Epithelial cell of alveolus of lung (primary cell): Measurements from ENCODE around the gene ZDHHC5. TPM values are rescaled to one million over a fixed set of nuclear protein-coding genes. Genes with fewer than 3 reads are reported as not detected.

Experiments used
- total RNA-seq: library from RNA; depleted of rRNA; stranded (reverse); fragments of >200 nt; gene quantifications from 2 replicates; pipeline ENCODE4 v1.2.1, GENCODE V29; 2015

The ZDHHC5 gene
- 37.4 and 41.5 TPM in 2 replicates for total RNA-seq

GRCh38 chr11:57667736-57668433 lies at the start of gene ZDHHC5:
TSS of gene ZDHHC5 (plus strand) at chr11:57668114. CDS start at chr11:57673091, 4,977 bp downstream.

GRCh38 chr11:57649826-57650738 lies 17.8 kb upstream of the ZDHHC5 start, which contains the start of gene YPEL4:
TSS of gene YPEL4 (minus strand) at chr11:57649912. CDS start at chr11:57647107, 2,805 bp downstream.

GRCh38 chr11:57657194-57658022 lies 10.5 kb upstream of the ZDHHC5 start, which contains the start of gene CLP1:
TSS of gene CLP1 (plus strand) at chr11:57657762. CDS start at chr11:57659477, 1,715 bp downstream.

GRCh38 chr11:57711414-57712255 lies 43.7 kb downstream of the ZDHHC5 start, which contains the start of gene MED19:
TSS of gene MED19 (minus strand) at chr11:57712215. CDS start at chr11:57712179, 36 bp downstream.

GRCh38 chr11:57712256-57713150 lies 44.6 kb downstream of the ZDHHC5 start, which contains the start of gene TMX2:
TSS of gene TMX2 (plus strand) at chr11:57712593. CDS start at chr11:57712619, 26 bp downstream.

GRCh38 chr11:57741132-57742086 lies 73.5 kb downstream of the ZDHHC5 start, which contains the start of gene SELENOH:
TSS of gene SELENOH (plus strand) at chr11:57741491. CDS start at chr11:57741596, 105 bp downstream.

Other genes starting within 250 kb of the ZDHHC5 start
- gene SLC43A3, start 241.0 kb upstream of the ZDHHC5 start, total RNA-seq: 54.6 and 115 TPM in 2 replicates
- gene RTN4RL2, start 207.6 kb upstream of the ZDHHC5 start, total RNA-seq: 0.91 and 4.5 TPM in 2 replicates
- 17.3 and 21.9 TPM in 2 replicates for gene SLC43A1, start 152.4 kb upstream of the ZDHHC5 start, total RNA-seq
- gene TIMM10, start 137.4 kb upstream of the ZDHHC5 start, total RNA-seq: 14.7 and 44.3 TPM in 2 replicates
- not detected in 2 replicates for gene SMTNL1, start 130.5 kb upstream of the ZDHHC5 start, total RNA-seq
- gene UBE2L6, start 100.4 kb upstream of the ZDHHC5 start, total RNA-seq: 41.2 and 79.9 TPM in 2 replicates
- gene SERPING1, start 70.4 kb upstream of the ZDHHC5 start, total RNA-seq: 106 and 234 TPM in 2 replicates
- gene YPEL4, start 18.2 kb upstream of the ZDHHC5 start, total RNA-seq: 0.13 and 9.7 TPM in 2 replicates
- 15.3 and 20.4 TPM in 2 replicates for gene CLP1, start 10.4 kb upstream of the ZDHHC5 start, total RNA-seq
- 24.6 and 26.7 TPM in 2 replicates for gene MED19, start 44.1 kb downstream of the ZDHHC5 start, total RNA-seq
- gene TMX2, start 44.5 kb downstream of the ZDHHC5 start, total RNA-seq: 46.2 and 63.4 TPM in 2 replicates
- gene SELENOH, start 73.4 kb downstream of the ZDHHC5 start, total RNA-seq: 127 and 191 TPM in 2 replicates
- gene BTBD18, start 83.7 kb downstream of the ZDHHC5 start, total RNA-seq: not detected in 2 replicates
- 79.8 and 80.6 TPM in 2 replicates for gene CTNND1, start 93.7 kb downstream of the ZDHHC5 start, total RNA-seq